Right lobe of liver (tissue), 6 donors: ENCODE measurements around the gene ACTL9. TPM values are rescaled to one million over a fixed set of nuclear protein-coding genes. Genes with fewer than 3 reads are reported as not detected.

Source experiments
- ATAC-seq, 4 donors: fragments of 200-7000 bp; cut with Tn5 transposase; one replicate each; pipeline ENCODE4 v1.9.1; 2020; ENCODE audit warnings: mild to moderate bottlenecking in 4 of 4, moderate library complexity in 4 of 4
- DNase-seq, 3 donors: peaks; one replicate each; pipeline ENCODE4 v3.0.0-alpha.2; 2020
- H3K27ac ChIP-seq, 3 donors: fragments of 200-600 bp; one replicate each; pipeline ENCODE4 v1.8.0; 2022
- H3K27me3 ChIP-seq, 2 donors: fragments of 200-600 bp; one replicate each; pipeline ENCODE4 v1.8.0; 2022
- H3K36me3 ChIP-seq, 4 donors: fragments of 200-600 bp; sonication (generic) in 1 of 4; one replicate each; pipeline versions ENCODE4 v1.5.1 to v1.8.0; 2017 to 2022; ENCODE audit warnings: control low read depth in 1 of 4
- H3K4me1 ChIP-seq, 4 donors: fragments of 200-600 bp; sonication (generic) in 1 of 4; one replicate each; pipeline versions ENCODE4 v1.5.1 to v1.8.0; 2017 to 2022; ENCODE audit warnings: control low read depth in 1 of 4
- H3K4me3 ChIP-seq, 3 donors: fragments of 200-600 bp; one replicate each; pipeline ENCODE4 v1.8.0; 2022
- H3K9me3 ChIP-seq, 4 donors: fragments of 200-600 bp; sonication (generic) in 1 of 4; one replicate each; pipeline versions ENCODE4 v1.5.1 to v1.8.0; 2017 to 2022; ENCODE audit warnings: control low read depth in 1 of 4
- CTCF ChIP-seq, 4 donors: fragments of 200-600 bp in 3 of 4; fragments of 450-650 bp in 1 of 4; IDR thresholded peaks; one replicate each; pipeline versions ENCODE4 v1.5.1 to v1.8.0; 2016 to 2022; ENCODE audit warnings: antibody characterized with exemption in 4 of 4, mild to moderate bottlenecking in 2 of 4
- POLR2A ChIP-seq: fragments of 450-650 bp; IDR thresholded peaks from one replicate; pipeline ENCODE4 v1.6.1; 2017; ENCODE audit warnings: antibody characterized with exemption, mild to moderate bottlenecking
- WGBS: methylation state at CpG from one replicate; pipeline ENCODE4 v1.1.6; 2018; ENCODE audit warnings: low coverage, low lambda C conversion rate; ENCODE audit not compliant: insufficient coverage; ENCODE audit errors: missing lambda C conversion rate; 5-methylcytosine and 5-hydroxymethylcytosine counted together
- intact Hi-C, 2 donors: fragments of 100-400 bp; cut with DNase I; formaldehyde crosslinking; loops; one replicate each; pipeline versions ENCODE4 v1.11.2 to v1.14.1; 2022
- total RNA-seq, 6 experiments: library from RNA; depleted of rRNA in 2 of 6; stranded (reverse); fragments of >200 nt in 2 of 6; fragmentation: NEBNext Ultra II Directional in 3 of 6; extraction: Animal tissue kit (Norgen Biotek cat#: 25700) in 3 of 6; gene quantifications; one replicate each; pipeline versions ENCODE4 v1.1.0 to v1.2.4, GENCODE V29; 2016 to 2023
- donor health status: DM: no; HTN: yes; CAD: no.
- donor health status: DM: no; HTN: no; CAD: no.
- donor health status: DM: no; HTN: no; CAD: no.
- donor health status: DM: no; HTN: yes; CAD: no.
- donor health status: DM: no; HTN: yes; CAD: no.

ACTL9 gene
- total RNA-seq, 6 experiments from 2014 or later = not detected

- WGBS = 38% methylated on average over 7 of the region's 7 CpGs
- H3K36me3 ChIP-seq = no peaks in the 10 kb centered on the region
- intact Hi-C loops = no loop called here
Observed at GRCh38 chr19:8703223-8703622, 4.6 kb upstream of the ACTL9 start.

GRCh38 chr19:8702350-8702749, 3.8 kb upstream of the ACTL9 start:
- no peak overlapping the region for H3K4me3 ChIP-seq
- no peaks in the 10 kb centered on the region for H3K4me1 ChIP-seq
- intact Hi-C loops = no loop called here
- H3K27me3 ChIP-seq = no peaks in the 10 kb centered on the region
- H3K9me3 ChIP-seq = no peaks in the 10 kb centered on the region
- 6% methylated on average over 5 of the region's 5 CpGs for WGBS
- no peak for ATAC-seq
- DNase-seq = no peak
- TF ChIP-seq POLR2A = no peak
- TF ChIP-seq CTCF (IDR thresholded peaks at IDR 0.05) = no peak
- H3K36me3 ChIP-seq = no peaks in the 10 kb centered on the region
- H3K27ac ChIP-seq = no peak overlapping the region

More at GRCh38 chr19:8703223-8703622, 4.6 kb upstream of the ACTL9 start:
- no peak overlapping the region for H3K4me3 ChIP-seq
- H3K9me3 ChIP-seq = no peaks in the 10 kb centered on the region
- DNase-seq (no peak), ATAC-seq (no peak)
- no peak overlapping the region for H3K27ac ChIP-seq
- H3K27me3 ChIP-seq = no peaks in the 10 kb centered on the region
- TF ChIP-seq CTCF (IDR thresholded peaks at IDR 0.05) (no peak), POLR2A (no peak)
- H3K4me1 ChIP-seq = no peaks in the 10 kb centered on the region

- 55% methylated on average over 2 of the region's 2 CpGs for WGBS
- H3K27me3 ChIP-seq = no peaks in the 10 kb centered on the region
Observed at GRCh38 chr19:8700956-8701355, 2.4 kb upstream of the ACTL9 start.

GRCh38 chr19:8699908-8700307, 1.3 kb upstream of the ACTL9 start:
- TF ChIP-seq CTCF (IDR thresholded peaks at IDR 0.05) (no peak), POLR2A (no peak)
- Histone ChIP-seq H3K4me1 (no peaks in the 10 kb centered on the region), H3K9me3 (no peaks in the 10 kb centered on the region), H3K4me3 (no peak overlapping the region), H3K36me3 (no peaks in the 10 kb centered on the region), H3K27me3 (no peaks in the 10 kb centered on the region), H3K27ac (no peak overlapping the region)
- no peak for ATAC-seq
- intact Hi-C loops = no loop called here
- no peak for DNase-seq

More at GRCh38 chr19:8700956-8701355, 2.4 kb upstream of the ACTL9 start:
- intact Hi-C loops = no loop called here
- Histone ChIP-seq H3K4me3 (no peak overlapping the region), H3K36me3 (no peaks in the 10 kb centered on the region), H3K27ac (no peak overlapping the region), H3K4me1 (no peaks in the 10 kb centered on the region), H3K9me3 (no peaks in the 10 kb centered on the region)
- DNase-seq = no peak
- TF ChIP-seq POLR2A (no peak), CTCF (IDR thresholded peaks at IDR 0.05) (no peak)
- no peak for ATAC-seq
